HUES48 (cell line): Measurements from ENCODE around the gene GDA.

ENCODE experiments used
- H3K27ac ChIP-seq: one replicate; pipeline ENCODE4 v1.7.0; 2013; ENCODE audit warnings: low read depth, low read length, inconsistent platforms
- H3K27me3 ChIP-seq: 2 replicates; pipeline ENCODE4 v1.6.1; 2013; ENCODE audit warnings: mild to moderate bottlenecking, low read length; ENCODE audit not compliant: control insufficient read depth, insufficient read depth
- H3K36me3 ChIP-seq: 2 replicates; pipeline ENCODE4 v1.6.1; 2013; ENCODE audit warnings: low read length; ENCODE audit not compliant: control insufficient read depth, insufficient read depth
- H3K4me1 ChIP-seq: 2 replicates; pipeline ENCODE4 v1.6.1; 2013; ENCODE audit warnings: mild to moderate bottlenecking, low read length; ENCODE audit not compliant: control insufficient read depth, insufficient read depth
- H3K4me3 ChIP-seq: 2 replicates; pipeline ENCODE4 v1.5.1; 2013; ENCODE audit warnings: mild to moderate bottlenecking, low read depth, low read length
- H3K9ac ChIP-seq: 2 replicates; pipeline ENCODE4 v1.6.1; 2013; ENCODE audit warnings: mild to moderate bottlenecking, low read depth, low read length, moderate library complexity
- H3K9me3 ChIP-seq: 2 replicates; pipeline ENCODE4 v1.6.1; 2013; ENCODE audit warnings: low read length; ENCODE audit not compliant: control insufficient read depth, insufficient read depth

Gene GDA

GRCh38 chr9:72149231-72149975 lies at the start of gene GDA:
Gene GDA, plus strand, starts transcription at chr9:72149440. Its CDS starts 120 bp downstream, at chr9:72149560.
- no peaks in the 10 kb centered on the region for H3K36me3 ChIP-seq
- no peak within 1 kb of the TSS for H3K9ac ChIP-seq
- H3K27me3 ChIP-seq: peaks cover 39% of the 10 kb centered on the region
- no peaks in the 10 kb centered on the region for H3K9me3 ChIP-seq
- no peak within 1 kb of the TSS for H3K27ac ChIP-seq
- no peaks in the 10 kb centered on the region for H3K4me1 ChIP-seq
- peak within 1 kb of the TSS; percentile 57 for H3K4me3 ChIP-seq

GRCh38 chr9:72102520-72102919 lies 46.7 kb upstream of the GDA start:
- Histone ChIP-seq H3K9me3 (no peaks in the 10 kb centered on the region), H3K9ac (no peak overlapping the region), H3K36me3 (no peaks in the 10 kb centered on the region), H3K4me3 (no peak overlapping the region), H3K27ac (no peak overlapping the region), H3K4me1 (no peaks in the 10 kb centered on the region), H3K27me3 (no peaks in the 10 kb centered on the region)

- H3K27me3 ChIP-seq: no peaks in the 10 kb centered on the region
- no peaks in the 10 kb centered on the region for H3K9me3 ChIP-seq
- H3K4me1 ChIP-seq: no peaks in the 10 kb centered on the region
- no peak overlapping the region for H3K9ac ChIP-seq
- no peak overlapping the region for H3K27ac ChIP-seq
- no peaks in the 10 kb centered on the region for H3K36me3 ChIP-seq
- no peak overlapping the region for H3K4me3 ChIP-seq
Observed at GRCh38 chr9:72113056-72113455, 36.2 kb upstream of the GDA start.

- no peaks in the 10 kb centered on the region for H3K9me3 ChIP-seq
- no peaks in the 10 kb centered on the region for H3K27me3 ChIP-seq
- H3K9ac ChIP-seq: no peak overlapping the region
- H3K27ac ChIP-seq: no peak overlapping the region
- H3K4me3 ChIP-seq: no peak overlapping the region
- H3K36me3 ChIP-seq: no peaks in the 10 kb centered on the region
- H3K4me1 ChIP-seq: no peaks in the 10 kb centered on the region
Observed at GRCh38 chr9:72119853-72120252, 29.4 kb upstream of the GDA start.

GRCh38 chr9:72124947-72125346 lies 24.3 kb upstream of the GDA start:
- no peaks in the 10 kb centered on the region for H3K4me1 ChIP-seq
- H3K36me3 ChIP-seq: no peaks in the 10 kb centered on the region
- H3K27me3 ChIP-seq: no peaks in the 10 kb centered on the region
- H3K27ac ChIP-seq: no peak overlapping the region
- H3K4me3 ChIP-seq: no peak overlapping the region
- no peaks in the 10 kb centered on the region for H3K9me3 ChIP-seq
- H3K9ac ChIP-seq: no peak overlapping the region

- H3K4me3 ChIP-seq: no peak overlapping the region
- no peak overlapping the region for H3K27ac ChIP-seq
- H3K9me3 ChIP-seq: no peaks in the 10 kb centered on the region
Observed at GRCh38 chr9:72127753-72128152, 21.5 kb upstream of the GDA start.

GRCh38 chr9:72128526-72128925 lies 20.7 kb upstream of the GDA start:
- H3K4me1 ChIP-seq: no peaks in the 10 kb centered on the region
- H3K27ac ChIP-seq: no peak overlapping the region
- no peak overlapping the region for H3K9ac ChIP-seq
- H3K36me3 ChIP-seq: no peaks in the 10 kb centered on the region
- H3K9me3 ChIP-seq: no peaks in the 10 kb centered on the region
- H3K4me3 ChIP-seq: no peak overlapping the region
- no peaks in the 10 kb centered on the region for H3K27me3 ChIP-seq

More at GRCh38 chr9:72127753-72128152, 21.5 kb upstream of the GDA start:
- no peak overlapping the region for H3K9ac ChIP-seq
- H3K27me3 ChIP-seq: no peaks in the 10 kb centered on the region
- no peaks in the 10 kb centered on the region for H3K4me1 ChIP-seq
- no peaks in the 10 kb centered on the region for H3K36me3 ChIP-seq

GRCh38 chr9:72129271-72130156 lies 19.7 kb upstream of the GDA start:
- Histone ChIP-seq H3K27me3 (no peaks in the 10 kb centered on the region), H3K9me3 (no peaks in the 10 kb centered on the region), H3K9ac (no peak overlapping the region), H3K4me1 (no peaks in the 10 kb centered on the region), H3K4me3 (no peak overlapping the region), H3K36me3 (no peaks in the 10 kb centered on the region), H3K27ac (no peak overlapping the region)

- no peaks in the 10 kb centered on the region for H3K9me3 ChIP-seq
- H3K36me3 ChIP-seq: no peaks in the 10 kb centered on the region
- no peaks in the 10 kb centered on the region for H3K27me3 ChIP-seq
- H3K4me1 ChIP-seq: no peaks in the 10 kb centered on the region
- no peak overlapping the region for H3K27ac ChIP-seq
- H3K9ac ChIP-seq: no peak overlapping the region
- no peak overlapping the region for H3K4me3 ChIP-seq
Observed at GRCh38 chr9:72130321-72130720, 18.9 kb upstream of the GDA start.

- H3K36me3 ChIP-seq: no peaks in the 10 kb centered on the region
- H3K4me1 ChIP-seq: no peaks in the 10 kb centered on the region
- H3K9me3 ChIP-seq: no peaks in the 10 kb centered on the region
- no peaks in the 10 kb centered on the region for H3K27me3 ChIP-seq
- no peak overlapping the region for H3K4me3 ChIP-seq
- H3K9ac ChIP-seq: no peak overlapping the region
- no peak overlapping the region for H3K27ac ChIP-seq
Observed at GRCh38 chr9:72131206-72131605, 18.0 kb upstream of the GDA start.

- H3K9ac ChIP-seq: no peak overlapping the region
- H3K27me3 ChIP-seq: no peaks in the 10 kb centered on the region
- H3K9me3 ChIP-seq: no peaks in the 10 kb centered on the region
- H3K27ac ChIP-seq: no peak overlapping the region
- H3K4me1 ChIP-seq: no peaks in the 10 kb centered on the region
- H3K4me3 ChIP-seq: no peak overlapping the region
- no peaks in the 10 kb centered on the region for H3K36me3 ChIP-seq
Observed at GRCh38 chr9:72132052-72132451, 17.2 kb upstream of the GDA start.
